Vagina (tissue), 2 donors: ENCODE results near the gene COBL.

ENCODE experiments used
- POLR2AphosphoS5 ChIP-seq, 2 donors: sonication (generic); formaldehyde crosslinking; IDR thresholded peaks; one replicate each; pipeline ENCODE4 v1.9.0; 2017; ENCODE audit warnings: antibody characterized with exemption in 2 of 2, mild to moderate bottlenecking in 2 of 2, low read depth in 1 of 2; ENCODE audit not compliant: insufficient read depth in 1 of 2
- TF ChIP-seq, protein P1 (sequence below), 3 experiments: fragments of 450-650 bp in 2 of 3; fragments of 200-600 bp in 1 of 3; sonication (generic) in 1 of 3; IDR thresholded peaks; one replicate each; pipeline ENCODE4 v1.5.1; 2017 to 2019; ENCODE audit warnings: antibody characterized with exemption in 3 of 3, mild to moderate bottlenecking in 2 of 3, moderate library complexity in 2 of 3

GRCh38 chr7:51186531-51186930, 130.1 kb downstream of the COBL start:
- TF ChIP-seq, protein P1, sequence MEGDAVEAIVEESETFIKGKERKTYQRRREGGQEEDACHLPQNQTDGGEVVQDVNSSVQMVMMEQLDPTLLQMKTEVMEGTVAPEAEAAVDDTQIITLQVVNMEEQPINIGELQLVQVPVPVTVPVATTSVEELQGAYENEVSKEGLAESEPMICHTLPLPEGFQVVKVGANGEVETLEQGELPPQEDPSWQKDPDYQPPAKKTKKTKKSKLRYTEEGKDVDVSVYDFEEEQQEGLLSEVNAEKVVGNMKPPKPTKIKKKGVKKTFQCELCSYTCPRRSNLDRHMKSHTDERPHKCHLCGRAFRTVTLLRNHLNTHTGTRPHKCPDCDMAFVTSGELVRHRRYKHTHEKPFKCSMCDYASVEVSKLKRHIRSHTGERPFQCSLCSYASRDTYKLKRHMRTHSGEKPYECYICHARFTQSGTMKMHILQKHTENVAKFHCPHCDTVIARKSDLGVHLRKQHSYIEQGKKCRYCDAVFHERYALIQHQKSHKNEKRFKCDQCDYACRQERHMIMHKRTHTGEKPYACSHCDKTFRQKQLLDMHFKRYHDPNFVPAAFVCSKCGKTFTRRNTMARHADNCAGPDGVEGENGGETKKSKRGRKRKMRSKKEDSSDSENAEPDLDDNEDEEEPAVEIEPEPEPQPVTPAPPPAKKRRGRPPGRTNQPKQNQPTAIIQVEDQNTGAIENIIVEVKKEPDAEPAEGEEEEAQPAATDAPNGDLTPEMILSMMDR (IDR thresholded peaks at IDR 0.05) = no peak
- no peak for TF ChIP-seq POLR2AphosphoS5 (IDR thresholded peaks at IDR 0.05; ENCODE audit: insufficient read depth in 1 of 2, low read depth in 1 of 2)
